Measurements from ENCODE around the gene NAPSA. TPM values are rescaled to one million over a fixed set of nuclear protein-coding genes. Genes with fewer than 3 reads are reported as not detected.

Gene NAPSA
- total and polyA plus RNA-seq, 2 of the 8 experiments (the other 6 are each of a cell fraction or from before 2014, with no cell fraction given), result 0.71 to 0.73 TPM

DNA sequence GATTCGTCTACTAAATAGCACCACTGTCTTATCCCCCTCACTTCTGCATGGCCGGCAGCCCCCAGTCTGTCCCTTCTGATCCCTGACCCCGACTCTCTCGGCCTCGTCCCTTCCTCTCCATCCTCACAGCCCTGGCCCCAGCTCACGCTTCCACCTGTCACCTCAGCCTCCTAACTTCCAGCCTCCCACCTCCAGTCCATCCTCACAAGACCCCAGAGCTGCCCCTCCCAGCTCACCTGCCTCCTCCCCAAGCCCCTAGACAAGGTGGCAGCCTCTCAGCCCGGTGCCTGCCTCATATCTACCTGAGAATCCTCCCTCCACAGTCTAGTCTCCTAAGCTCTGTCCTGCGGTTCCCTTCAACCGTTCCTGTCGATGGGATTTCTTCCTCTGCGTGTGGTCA is 46.3 kb downstream of the NAPSA start:
- Histone ChIP-seq H3K36me3 (ENCODE audit: control insufficient read depth in 2 of 4, insufficient read depth in 4 of 4, low read length in 3 of 4) (peaks cover 3 to 13% (median 5%) of the 10 kb centered on the region in 4 experiments; a peak in 5 of 8 replicates), H2BK12ac (ENCODE audit: low read depth, low read length) (no peak overlapping the region), H2BK15ac (ENCODE audit: low read length) (no peak overlapping the region; the same call in 1 of the 2 replicates), H4K8ac (ENCODE audit: extremely low read depth, insufficient read depth, low read length) (no peak overlapping the region), H3K14ac (ENCODE audit: insufficient read length) (no peak overlapping the region), H2BK20ac (ENCODE audit: low read length) (no peak overlapping the region), H2BK5ac (ENCODE audit: low read depth, low read length) (no peak overlapping the region), H3K79me2 (ENCODE audit: control insufficient read depth in 1 of 2, insufficient read depth in 2 of 2, low read length in 2 of 2) (no peaks in the 10 kb centered on the region), H3K4me3 (ENCODE audit: extremely low read depth in 1 of 4, insufficient read depth in 2 of 4, low read depth in 3 of 4, low read length in 4 of 4) (no peak overlapping the region), H3K23ac (ENCODE audit: insufficient read length) (no peak overlapping the region), H2AFZ (ENCODE audit: low read length) (no peak overlapping the region), H3K4me2 (ENCODE audit: insufficient read depth in 1 of 2, low read depth in 2 of 2, low read length in 2 of 2) (no peak overlapping the region), H4K91ac (replicated peaks; ENCODE audit: insufficient read length, low read length) (no peak overlapping the region), H3K4me1 (replicated peaks in 1 of 4; ENCODE audit: control insufficient read depth in 3 of 4, insufficient read depth in 4 of 4, low read length in 3 of 4) (peaks cover 0 to 5% (median 0%) of the 10 kb centered on the region in 4 experiments; a peak in 2 of 7 replicates), H3K9me3 (ENCODE audit: insufficient read depth in 2 of 2, low read depth in 1 of 2, low read length in 1 of 2) (no peaks in the 10 kb centered on the region), H3K27ac (ENCODE audit: low read depth, low read length) (no peak overlapping the region), H3K56ac (replicated peaks; ENCODE audit: insufficient read length, low read depth, low read length) (no peak overlapping the region), H3K23me2 (ENCODE audit: low read depth, low read length) (peaks cover 8% of the 10 kb centered on the region), H4K5ac (ENCODE audit: insufficient read length, low read depth, low read length) (no peak overlapping the region), H3K4ac (replicated peaks; ENCODE audit: insufficient read length, low read depth, low read length) (no peak overlapping the region), H2BK120ac (replicated peaks; ENCODE audit: low read depth, low read length) (no peak overlapping the region), H3K79me1 (ENCODE audit: low read depth, low read length) (peaks cover 1% of the 10 kb centered on the region; the same call in 1 of the 2 replicates), H3K18ac (ENCODE audit: extremely low read depth, low read length) (no peak overlapping the region), H3K9ac (replicated peaks in 1 of 4; ENCODE audit: extremely low read depth in 1 of 4, low read depth in 3 of 4, low read length in 3 of 4) (no peak overlapping the region), H3K27me3 (replicated peaks in 1 of 4; ENCODE audit: control insufficient read depth in 3 of 4, extremely low read depth in 1 of 4, insufficient read depth in 3 of 4, low read length in 3 of 4) (no peaks in the 10 kb centered on the region), H4K20me1 (replicated peaks in 1 of 2; ENCODE audit: control insufficient read depth in 1 of 2, insufficient read depth in 2 of 2, low read length in 2 of 2) (peaks cover 7 to 11% of the 10 kb centered on the region in 2 experiments), H2AK5ac (ENCODE audit: low read depth, low read length) (no peak overlapping the region)
- 83% methylated on average over 11 of the region's 11 CpGs; no CpG with 5 or more reads in 1 of the 2 experiments for WGBS, 2 experiments (ENCODE audit: extremely low coverage in 1 of 2, insufficient coverage in 1 of 2, insufficient read length in 1 of 2, insufficient replicate concordance in 2 of 2, low coverage in 1 of 2, low lambda C conversion rate in 2 of 2, missing lambda C conversion rate in 1 of 2)
- no peak for FAIRE-seq
- no peak for DNase-seq (ENCODE audit: low read depth in 1 of 2, low spot score in 2 of 2)
- POLR2A ChIA-PET (ENCODE audit: partially characterized antibody), result interaction anchor here (0.7 to 4.6 kb wide), 3 partner anchors 10 to 52 kb away, joined by 3 to 40 read pairs (median 3); partner anchors contain the start of gene KCNC3
- CTCF ChIA-PET (ENCODE audit: partially characterized antibody), result interaction anchor here (1.1 kb wide), 1 partner anchor 9 kb away, joined by 4 read pairs; no protein-coding TSS in a partner anchor
- TF ChIP-seq SIN3A (conservative IDR thresholded peaks at IDR 0.05 in 1 of 2, IDR thresholded peaks at IDR 0.05 in 1 of 2; ENCODE audit: low read depth in 1 of 2, low read length in 2 of 2) (no peak), CEBPB (IDR thresholded peaks at IDR 0.05; ENCODE audit: low read depth, low read length) (no peak), RXRA (IDR thresholded peaks at IDR 0.05; ENCODE audit: insufficient read depth, low read depth, low read length) (no peak), CTBP2 (IDR thresholded peaks at IDR 0.05; ENCODE audit: borderline replicate concordance, insufficient read depth, insufficient read length, low read length) (no peak), KDM4A (IDR thresholded peaks at IDR 0.05; ENCODE audit: low read depth, low read length, severe bottlenecking) (no peak), NANOG (IDR thresholded peaks at IDR 0.05; ENCODE audit: insufficient read depth, low read depth, low read length, poor library complexity, severe bottlenecking) (no peak), TBP (IDR thresholded peaks at IDR 0.05; ENCODE audit: low read depth, low read length) (no peak), KDM5A (IDR thresholded peaks at IDR 0.05; ENCODE audit: low read length) (no peak), SIX5 (IDR thresholded peaks at IDR 0.05; ENCODE audit: low read depth, low read length) (no peak)
- TF ChIP-seq, protein P1, sequence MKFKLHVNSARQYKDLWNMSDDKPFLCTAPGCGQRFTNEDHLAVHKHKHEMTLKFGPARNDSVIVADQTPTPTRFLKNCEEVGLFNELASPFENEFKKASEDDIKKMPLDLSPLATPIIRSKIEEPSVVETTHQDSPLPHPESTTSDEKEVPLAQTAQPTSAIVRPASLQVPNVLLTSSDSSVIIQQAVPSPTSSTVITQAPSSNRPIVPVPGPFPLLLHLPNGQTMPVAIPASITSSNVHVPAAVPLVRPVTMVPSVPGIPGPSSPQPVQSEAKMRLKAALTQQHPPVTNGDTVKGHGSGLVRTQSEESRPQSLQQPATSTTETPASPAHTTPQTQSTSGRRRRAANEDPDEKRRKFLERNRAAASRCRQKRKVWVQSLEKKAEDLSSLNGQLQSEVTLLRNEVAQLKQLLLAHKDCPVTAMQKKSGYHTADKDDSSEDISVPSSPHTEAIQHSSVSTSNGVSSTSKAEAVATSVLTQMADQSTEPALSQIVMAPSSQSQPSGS (IDR thresholded peaks at IDR 0.05; ENCODE audit: low read length), result no peak
- TF ChIP-seq, protein P2, sequence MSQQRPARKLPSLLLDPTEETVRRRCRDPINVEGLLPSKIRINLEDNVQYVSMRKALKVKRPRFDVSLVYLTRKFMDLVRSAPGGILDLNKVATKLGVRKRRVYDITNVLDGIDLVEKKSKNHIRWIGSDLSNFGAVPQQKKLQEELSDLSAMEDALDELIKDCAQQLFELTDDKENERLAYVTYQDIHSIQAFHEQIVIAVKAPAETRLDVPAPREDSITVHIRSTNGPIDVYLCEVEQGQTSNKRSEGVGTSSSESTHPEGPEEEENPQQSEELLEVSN (IDR thresholded peaks at IDR 0.05), result no peak

All from H1 (cell line).